ENCODE results near the gene LSM3. TPM values are rescaled to one million over a fixed set of nuclear protein-coding genes. Genes with fewer than 3 reads are reported as not detected.

LSM3 gene
- total and polyA plus RNA-seq, 11 donors, result 11.6 to 15.9 (median 13.7) TPM

GRCh38 chr3:14201940-14202684 is 23.5 kb downstream of the LSM3 start:
- no peak for ATAC-seq

DNA sequence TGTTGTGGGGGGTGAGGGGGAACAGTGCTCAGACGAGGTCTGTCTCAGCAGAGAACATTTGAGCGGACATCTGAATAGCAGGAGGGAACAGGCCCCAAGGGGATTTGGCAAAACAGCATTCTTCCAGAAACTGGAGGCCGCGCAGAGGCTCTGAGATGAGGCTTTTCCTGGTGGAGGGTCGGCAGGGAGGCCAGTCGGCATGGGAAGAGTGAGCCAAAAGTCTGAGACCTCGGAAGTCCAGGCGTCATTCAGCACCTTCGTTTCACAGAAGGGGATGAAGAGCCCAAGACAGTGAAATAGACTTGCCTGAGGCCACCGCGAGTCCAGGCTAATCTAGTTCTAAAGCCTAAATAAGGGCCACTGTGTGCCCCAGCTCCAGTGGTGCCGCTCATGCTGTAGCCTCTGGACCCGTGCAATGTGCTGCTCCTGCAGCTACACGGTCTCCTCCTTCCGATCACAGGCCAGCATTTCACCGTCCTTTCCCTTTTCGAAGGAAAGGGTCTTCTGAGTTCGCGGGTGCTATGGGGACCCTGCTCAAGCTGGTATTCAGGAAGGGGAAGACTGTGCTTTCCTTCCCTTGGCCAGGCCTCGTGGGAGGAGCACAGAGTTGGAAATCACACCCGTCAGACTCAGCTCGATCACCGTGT is 24.4 kb downstream of the LSM3 start:
- 68 to 75% (median 72%) methylated on average over 23 of the region's 23 CpGs for WGBS, 4 donors
- TF ChIP-seq, protein P1, sequence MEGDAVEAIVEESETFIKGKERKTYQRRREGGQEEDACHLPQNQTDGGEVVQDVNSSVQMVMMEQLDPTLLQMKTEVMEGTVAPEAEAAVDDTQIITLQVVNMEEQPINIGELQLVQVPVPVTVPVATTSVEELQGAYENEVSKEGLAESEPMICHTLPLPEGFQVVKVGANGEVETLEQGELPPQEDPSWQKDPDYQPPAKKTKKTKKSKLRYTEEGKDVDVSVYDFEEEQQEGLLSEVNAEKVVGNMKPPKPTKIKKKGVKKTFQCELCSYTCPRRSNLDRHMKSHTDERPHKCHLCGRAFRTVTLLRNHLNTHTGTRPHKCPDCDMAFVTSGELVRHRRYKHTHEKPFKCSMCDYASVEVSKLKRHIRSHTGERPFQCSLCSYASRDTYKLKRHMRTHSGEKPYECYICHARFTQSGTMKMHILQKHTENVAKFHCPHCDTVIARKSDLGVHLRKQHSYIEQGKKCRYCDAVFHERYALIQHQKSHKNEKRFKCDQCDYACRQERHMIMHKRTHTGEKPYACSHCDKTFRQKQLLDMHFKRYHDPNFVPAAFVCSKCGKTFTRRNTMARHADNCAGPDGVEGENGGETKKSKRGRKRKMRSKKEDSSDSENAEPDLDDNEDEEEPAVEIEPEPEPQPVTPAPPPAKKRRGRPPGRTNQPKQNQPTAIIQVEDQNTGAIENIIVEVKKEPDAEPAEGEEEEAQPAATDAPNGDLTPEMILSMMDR (IDR thresholded peaks at IDR 0.05), result no peak
- TF ChIP-seq POLR2A (IDR thresholded peaks at IDR 0.05), result no peak
- intact Hi-C loops (cut with DNase I), result loop anchor here (1.0 to 10.0 kb wide), 13 partner anchors 30 to 349 kb away; no protein-coding TSS in a partner anchor
- ATAC-seq (peak in 1 of 4 donors; percentile 5), DNase-seq (no peak)
- no peak overlapping the region for H3K4me3 ChIP-seq
- H3K9me3 ChIP-seq, result no peaks in the 10 kb centered on the region
- peaks cover 0 to 22% (median 16%) of the 10 kb centered on the region in 9 donors for H3K36me3 ChIP-seq
- H3K4me1 ChIP-seq, result peaks cover 0 to 39% (median 25%) of the 10 kb centered on the region in 12 donors
- no peaks in the 10 kb centered on the region for H3K27me3 ChIP-seq
- H3K27ac ChIP-seq, result peak overlapping the region in 2 of 12 donors; percentile 80 to 86

More at GRCh38 chr3:14201940-14202684, 23.5 kb downstream of the LSM3 start:
- TF ChIP-seq POLR2A (IDR thresholded peaks at IDR 0.05), result no peak
- Histone ChIP-seq H3K36me3 (peaks cover 0 to 30% (median 24%) of the 10 kb centered on the region in 9 donors), H3K4me3 (no peak overlapping the region), H3K4me1 (peaks cover 0 to 39% (median 25%) of the 10 kb centered on the region in 12 donors), H3K27me3 (no peaks in the 10 kb centered on the region), H3K27ac (no peak overlapping the region), H3K9me3 (no peaks in the 10 kb centered on the region)
- intact Hi-C loops (cut with DNase I), result loop anchor here in 9 of 10 donors (2.0 to 10.0 kb wide), 12 partner anchors 31 to 350 kb away; no protein-coding TSS in a partner anchor
- DNase-seq, result no peak
- WGBS, 4 donors, result 64 to 82% (median 79%) methylated on average over 7 of the region's 7 CpGs

- Histone ChIP-seq H3K36me3 (peaks cover 0 to 16% (median 10%) of the 10 kb centered on the region in 9 donors), H3K4me3 (no peak overlapping the region), H3K4me1 (peaks cover 0 to 39% (median 25%) of the 10 kb centered on the region in 12 donors), H3K27ac (peak overlapping the region in 7 of 12 donors; percentile 9 to 88 (median 80)), H3K9me3 (no peaks in the 10 kb centered on the region), H3K27me3 (no peaks in the 10 kb centered on the region)
- TF ChIP-seq, protein P1 (IDR thresholded peaks at IDR 0.05), result peak; percentile 74 to 90 (median 85)
- no peak for TF ChIP-seq POLR2A (IDR thresholded peaks at IDR 0.05)
- peak in 4 of 5 donors; percentile 58 to 72 (median 64) for DNase-seq
- peak; percentile 62 to 78 (median 71) for ATAC-seq
- intact Hi-C loops (cut with DNase I), result loop anchor here (1.0 to 10.0 kb wide), 14 partner anchors 29 to 349 kb away; no protein-coding TSS in a partner anchor
- WGBS, 4 donors, result 38 to 51% (median 50%) methylated on average over 7 to 10 of the region's 10 CpGs
These were observed 25.0 kb downstream of the LSM3 start for GRCh38 chr3:14203521-14204079.

DNA sequence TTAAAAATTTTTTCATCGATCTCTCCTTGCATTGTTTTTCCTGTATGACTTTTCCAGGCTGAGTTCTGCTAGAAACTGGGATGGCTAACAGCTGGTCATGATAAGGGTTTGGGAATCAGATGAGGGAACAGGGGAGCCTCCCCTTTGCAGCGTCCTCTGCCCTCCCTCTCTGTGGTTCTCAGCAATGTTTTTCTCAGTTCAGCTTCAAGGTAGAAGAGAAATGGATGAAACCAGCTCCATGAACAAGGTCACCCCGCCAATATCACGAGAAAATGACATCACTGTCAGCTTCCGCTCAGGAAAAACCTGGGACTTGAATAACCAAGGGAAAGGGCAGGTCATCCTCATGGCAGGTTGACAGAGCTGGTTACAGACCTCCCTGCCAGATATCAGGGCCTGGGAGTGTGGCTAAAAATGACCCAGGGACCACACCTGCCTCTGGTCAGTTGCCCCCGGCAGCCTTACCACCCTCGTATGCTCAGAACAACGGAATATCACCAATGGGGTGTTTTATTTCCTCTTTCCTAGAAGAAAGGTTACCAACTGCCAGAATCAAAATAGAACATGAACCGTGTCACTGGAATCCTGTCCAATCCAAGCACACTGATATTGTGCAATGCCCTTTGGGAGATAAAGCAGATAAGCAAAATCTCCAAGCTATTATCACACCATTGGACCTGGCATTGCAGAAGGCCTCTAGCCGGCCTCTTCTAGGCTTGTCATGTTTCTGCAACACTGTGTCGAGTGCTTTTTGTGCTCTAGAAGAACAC is 26.1 kb downstream of the LSM3 start:
- Histone ChIP-seq H3K9me3 (no peaks in the 10 kb centered on the region), H3K4me1 (peaks cover 0 to 39% (median 25%) of the 10 kb centered on the region in 12 donors), H3K36me3 (peaks cover 0 to 5% (median 0%) of the 10 kb centered on the region in 9 donors), H3K4me3 (no peak overlapping the region), H3K27ac (peak overlapping the region in 9 of 12 donors; percentile 12 to 88 (median 73)), H3K27me3 (no peaks in the 10 kb centered on the region)
- DNase-seq (peak in 2 of 5 donors; percentile 45 to 53), ATAC-seq (peak; percentile 62 to 86 (median 76))
- TF ChIP-seq, protein P1 (IDR thresholded peaks at IDR 0.05), result no peak
- 39 to 50% (median 43%) methylated on average over 11 of the region's 11 CpGs for WGBS, 4 donors
- intact Hi-C loops (cut with DNase I), result loop anchor here in 8 of 10 donors (1.0 to 10.0 kb wide), 10 partner anchors 28 to 348 kb away; no protein-coding TSS in a partner anchor

All from heart left ventricle (tissue), 16 donors.